WERI-Rb-1 (cell line): ENCODE results near the gene OTOG.
"Not testable (repeated sequence)": the region's sequence is repeated elsewhere in the genome, so short reads cannot be mapped to it uniquely, and the experiment has no call there.

Experiments used
- DNase-seq: peaks from one replicate; pipeline ENCODE4 v3.0.0-alpha.2; 2020
- H3K27ac ChIP-seq: fragments of 250-450 bp; sonication (Bioruptor Pico); 2 replicates; pipeline ENCODE4 v1.5.1; 2020; ENCODE audit warnings: mild to moderate bottlenecking, moderate library complexity
- H3K27me3 ChIP-seq: fragments of 250-450 bp; sonication (Bioruptor Pico); 2 replicates; pipeline ENCODE4 v1.5.1; 2021; ENCODE audit warnings: mild to moderate bottlenecking, low read depth, moderate library complexity; ENCODE audit not compliant: insufficient read depth, severe bottlenecking
- H3K36me3 ChIP-seq: fragments of 250-450 bp; sonication (Bioruptor Pico); 2 replicates; pipeline ENCODE4 v1.5.1; 2020; ENCODE audit warnings: mild to moderate bottlenecking, moderate library complexity
- H3K4me3 ChIP-seq: 2 replicates; pipeline ENCODE4 v1.5.1; 2011; ENCODE audit warnings: low read depth, mild to moderate bottlenecking, control low read depth, low read length
- H3K9me3 ChIP-seq: fragments of 250-450 bp; sonication (Bioruptor Pico); 2 replicates; pipeline ENCODE4 v1.5.1; 2021; ENCODE audit warnings: mild to moderate bottlenecking, moderate library complexity; ENCODE audit not compliant: severe bottlenecking
- TF ChIP-seq, protein P1 (sequence below): IDR thresholded peaks from 2 replicates; pipeline ENCODE4 v1.5.1; 2011; ENCODE audit warnings: low read depth, mild to moderate bottlenecking, control low read depth, inconsistent platforms, low read length

OTOG gene

DNA sequence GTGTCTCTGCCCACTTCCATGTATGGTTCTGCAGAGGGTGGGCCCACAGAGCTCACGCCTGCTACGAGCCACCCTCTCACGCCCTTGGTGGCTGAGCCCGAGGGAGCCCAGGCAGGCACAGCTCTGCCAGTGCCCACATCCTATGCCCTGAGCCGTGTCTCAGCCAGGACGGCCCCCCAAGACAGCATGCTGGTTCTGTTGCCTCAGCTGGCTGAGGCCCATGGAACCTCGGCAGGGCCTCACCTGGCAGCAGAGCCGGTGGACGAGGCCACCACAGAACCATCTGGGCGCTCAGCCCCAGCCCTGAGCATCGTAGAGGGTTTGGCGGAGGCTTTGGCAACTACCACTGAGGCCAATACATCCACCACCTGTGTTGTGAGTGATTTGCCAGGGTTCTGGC lies 64.0 kb downstream of the OTOG start:
- Histone ChIP-seq H3K9me3 (no peaks in the 10 kb centered on the region), H3K27me3 (no peaks in the 10 kb centered on the region), H3K4me3 (no peak overlapping the region), H3K27ac (no peak overlapping the region), H3K36me3 (no peaks in the 10 kb centered on the region)
- TF ChIP-seq, protein P1, sequence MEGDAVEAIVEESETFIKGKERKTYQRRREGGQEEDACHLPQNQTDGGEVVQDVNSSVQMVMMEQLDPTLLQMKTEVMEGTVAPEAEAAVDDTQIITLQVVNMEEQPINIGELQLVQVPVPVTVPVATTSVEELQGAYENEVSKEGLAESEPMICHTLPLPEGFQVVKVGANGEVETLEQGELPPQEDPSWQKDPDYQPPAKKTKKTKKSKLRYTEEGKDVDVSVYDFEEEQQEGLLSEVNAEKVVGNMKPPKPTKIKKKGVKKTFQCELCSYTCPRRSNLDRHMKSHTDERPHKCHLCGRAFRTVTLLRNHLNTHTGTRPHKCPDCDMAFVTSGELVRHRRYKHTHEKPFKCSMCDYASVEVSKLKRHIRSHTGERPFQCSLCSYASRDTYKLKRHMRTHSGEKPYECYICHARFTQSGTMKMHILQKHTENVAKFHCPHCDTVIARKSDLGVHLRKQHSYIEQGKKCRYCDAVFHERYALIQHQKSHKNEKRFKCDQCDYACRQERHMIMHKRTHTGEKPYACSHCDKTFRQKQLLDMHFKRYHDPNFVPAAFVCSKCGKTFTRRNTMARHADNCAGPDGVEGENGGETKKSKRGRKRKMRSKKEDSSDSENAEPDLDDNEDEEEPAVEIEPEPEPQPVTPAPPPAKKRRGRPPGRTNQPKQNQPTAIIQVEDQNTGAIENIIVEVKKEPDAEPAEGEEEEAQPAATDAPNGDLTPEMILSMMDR = no peak
- no peak for DNase-seq

DNA sequence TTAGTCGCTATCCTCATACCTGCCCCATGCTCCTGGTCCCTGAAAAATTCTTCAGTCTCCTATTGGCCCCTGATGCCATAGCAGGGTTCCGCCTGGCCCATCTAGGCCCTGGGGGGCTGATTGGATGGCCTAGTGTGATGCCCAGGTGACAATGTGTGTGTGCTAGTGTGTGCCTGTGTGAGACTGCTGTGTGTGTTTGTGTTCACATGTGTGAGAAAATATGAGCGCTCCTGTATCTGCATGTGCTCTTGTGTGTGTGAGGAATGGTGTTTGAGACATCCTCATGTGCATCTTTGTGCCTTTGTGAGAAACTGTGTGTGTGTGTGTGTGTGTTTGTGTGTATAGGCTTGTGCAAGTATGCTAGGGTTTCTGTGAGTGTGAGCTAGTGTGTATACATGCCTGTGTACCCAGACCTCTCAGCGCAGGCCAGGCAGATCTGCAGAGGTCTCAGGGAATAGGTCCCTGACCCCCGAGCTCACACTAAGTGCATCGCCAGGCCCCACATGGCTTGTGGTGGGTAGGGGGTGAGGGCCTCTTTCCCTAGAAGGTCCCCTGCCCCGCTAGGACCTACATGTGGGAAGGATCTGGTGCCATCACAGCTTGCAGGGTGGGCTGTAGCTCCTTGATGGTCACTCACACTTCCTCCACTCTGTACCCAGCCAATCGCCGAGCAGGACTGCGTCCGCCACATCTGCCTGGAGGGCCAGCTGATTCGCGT lies 64.6 kb downstream of the OTOG start:
- DNase-seq = no peak
- H3K9me3 ChIP-seq = no peaks in the 10 kb centered on the region
- no peak overlapping the region for H3K27ac ChIP-seq
- H3K36me3 ChIP-seq = no peaks in the 10 kb centered on the region
- H3K27me3 ChIP-seq = no peaks in the 10 kb centered on the region
- no peak overlapping the region for H3K4me3 ChIP-seq
- TF ChIP-seq, protein P1 = no peak

DNA sequence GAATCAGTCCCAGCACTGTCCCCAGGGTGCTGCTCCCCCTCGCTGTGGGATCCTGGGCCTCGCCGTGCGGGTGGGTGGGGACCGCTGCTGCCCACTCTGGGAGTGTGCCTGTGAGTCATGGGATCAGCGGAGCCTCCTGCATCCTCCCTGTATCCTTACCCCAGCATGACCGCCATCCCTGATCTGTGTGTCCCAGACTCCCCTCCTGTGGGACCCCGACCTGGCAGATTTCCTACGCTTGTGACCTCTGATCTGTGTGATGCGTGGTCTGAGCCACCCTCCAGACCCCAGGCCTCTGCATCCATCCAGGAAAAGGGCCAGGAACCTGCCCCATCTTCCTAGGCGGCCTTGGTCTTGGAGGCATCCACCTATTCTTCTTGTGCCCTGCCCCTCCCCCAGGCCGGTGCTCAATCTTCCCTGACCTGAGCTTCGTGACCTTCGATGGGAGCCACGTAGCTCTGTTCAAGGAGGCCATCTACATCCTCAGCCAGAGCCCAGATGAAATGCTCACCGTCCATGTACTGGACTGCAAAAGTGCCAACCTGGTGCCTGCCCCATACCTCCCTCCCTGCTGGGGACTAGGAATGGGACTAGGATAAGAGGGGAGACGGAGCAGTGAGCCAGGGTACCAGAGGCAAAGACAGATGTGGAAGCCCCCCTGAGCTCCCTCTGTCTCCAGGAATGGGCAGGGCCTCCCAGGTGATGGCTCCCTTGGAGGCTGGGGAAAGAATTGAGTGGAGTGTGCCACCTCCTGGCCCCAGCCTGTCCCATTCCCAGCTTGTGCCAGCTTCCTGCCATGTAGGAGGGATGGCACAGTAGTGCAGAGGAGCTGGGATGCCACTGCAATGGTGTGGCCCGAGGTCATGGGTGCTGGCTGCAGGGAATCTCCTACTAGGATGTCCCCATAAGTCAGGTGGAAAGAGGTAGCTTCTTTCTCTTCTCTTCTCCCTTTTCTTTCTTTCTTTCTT lies 65.4 kb downstream of the OTOG start:
- H3K4me3 ChIP-seq = no peak overlapping the region
- no peak overlapping the region for H3K27ac ChIP-seq
- no peak for DNase-seq
- TF ChIP-seq, protein P1 = no peak
- no peaks in the 10 kb centered on the region for H3K36me3 ChIP-seq
- H3K9me3 ChIP-seq = no peaks in the 10 kb centered on the region
- H3K27me3 ChIP-seq = no peaks in the 10 kb centered on the region

DNA sequence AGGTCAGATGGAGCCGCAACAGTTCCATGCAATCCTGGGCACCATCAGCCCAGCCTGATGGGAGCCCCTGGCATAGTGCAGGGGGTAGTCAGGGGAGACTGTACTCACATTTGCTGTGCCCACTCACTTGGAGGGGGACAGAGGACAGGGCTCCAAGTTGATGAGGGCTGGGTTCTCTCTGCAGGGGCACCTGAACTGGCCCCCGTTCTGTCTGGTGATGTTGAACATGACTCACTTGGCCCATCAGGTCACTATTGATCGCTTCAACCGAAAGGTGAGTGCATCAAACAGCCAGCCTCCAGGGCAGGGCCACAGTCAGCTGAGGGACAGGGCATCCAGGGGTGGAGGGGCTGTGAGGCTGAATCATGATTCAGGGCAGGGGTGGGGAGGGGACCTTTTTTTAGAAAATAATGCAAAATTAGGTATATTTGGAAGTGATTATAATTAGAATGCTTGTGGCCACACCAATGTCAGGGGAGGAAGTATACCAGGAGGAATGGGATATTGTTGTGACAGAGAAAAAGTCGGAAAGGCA lies 66.4 kb downstream of the OTOG start:
- no peak overlapping the region for H3K4me3 ChIP-seq
- no peak for DNase-seq
- no peaks in the 10 kb centered on the region for H3K36me3 ChIP-seq
- no peaks in the 10 kb centered on the region for H3K27me3 ChIP-seq
- no peak overlapping the region for H3K27ac ChIP-seq
- H3K9me3 ChIP-seq = no peaks in the 10 kb centered on the region
- TF ChIP-seq, protein P1 = no peak

DNA sequence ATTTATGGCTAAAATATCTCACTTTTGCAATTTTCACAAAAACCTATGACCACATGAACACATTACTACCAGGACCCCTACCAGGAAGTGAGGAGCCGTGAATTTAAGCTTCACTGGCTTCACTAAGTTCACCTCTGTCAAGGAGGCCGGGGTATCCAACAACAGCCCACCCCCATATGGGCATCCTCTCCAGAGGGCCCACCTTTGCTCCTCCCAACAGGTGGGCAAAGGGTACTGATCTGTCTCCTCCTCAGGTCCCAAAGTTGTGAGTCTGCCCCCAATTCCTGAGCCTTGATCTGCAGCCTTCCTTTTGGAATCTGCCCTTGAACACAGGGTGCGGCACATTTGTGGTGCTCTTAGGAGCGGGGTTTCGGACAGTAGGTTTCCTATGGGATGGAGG lies 66.9 kb downstream of the OTOG start:
- no peaks in the 10 kb centered on the region for H3K9me3 ChIP-seq
- no peak overlapping the region for H3K27ac ChIP-seq
- TF ChIP-seq, protein P1 = no peak
- no peaks in the 10 kb centered on the region for H3K27me3 ChIP-seq
- no peaks in the 10 kb centered on the region for H3K36me3 ChIP-seq
- no peak for DNase-seq
- H3K4me3 ChIP-seq = no peak overlapping the region

DNA sequence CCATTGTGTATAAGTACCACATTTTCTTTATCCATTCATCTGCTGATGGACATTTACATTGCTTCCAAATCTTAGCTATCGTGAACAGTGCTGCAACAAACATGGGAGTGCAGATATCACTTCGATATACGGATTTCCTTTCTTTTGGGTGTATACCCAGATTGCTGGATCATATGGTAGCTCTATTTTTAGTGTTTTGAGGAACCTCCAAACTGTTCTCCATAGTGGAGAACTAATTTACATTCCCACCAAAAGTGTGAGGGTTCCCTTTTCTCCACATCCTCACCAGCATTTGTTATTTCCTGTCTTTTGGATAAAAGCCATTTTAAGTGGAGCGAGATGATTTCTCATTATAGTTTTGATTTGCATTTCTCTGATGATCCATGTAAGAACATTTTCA lies 75.7 kb downstream of the OTOG start:
- H3K36me3 ChIP-seq, H3K27ac ChIP-seq, H3K27me3 ChIP-seq, H3K9me3 ChIP-seq, DNase-seq, H3K4me3 ChIP-seq: not testable (repeated sequence)
